ENCODE results near the gene PELI2. TPM values are rescaled to one million over a fixed set of nuclear protein-coding genes. Genes with fewer than 3 reads are reported as not detected.

The PELI2 gene
- total RNA-seq, 1 donor from 2014 or later: 16.2 TPM

GRCh38 chr14:56119201-56119981 lies 1.2 kb downstream of the PELI2 start:
- peaks cover 14% of the 10 kb centered on the region for H3K27me3 Mint-ChIP-seq (ENCODE audit: low read depth)
- H3K4me3 Mint-ChIP-seq: peak overlapping the region; percentile 93
- no peak for DNase-seq (ENCODE audit: low read depth, low spot score)
- no peaks in the 10 kb centered on the region for H3K9me3 Mint-ChIP-seq
- TF ChIP-seq, protein P1, sequence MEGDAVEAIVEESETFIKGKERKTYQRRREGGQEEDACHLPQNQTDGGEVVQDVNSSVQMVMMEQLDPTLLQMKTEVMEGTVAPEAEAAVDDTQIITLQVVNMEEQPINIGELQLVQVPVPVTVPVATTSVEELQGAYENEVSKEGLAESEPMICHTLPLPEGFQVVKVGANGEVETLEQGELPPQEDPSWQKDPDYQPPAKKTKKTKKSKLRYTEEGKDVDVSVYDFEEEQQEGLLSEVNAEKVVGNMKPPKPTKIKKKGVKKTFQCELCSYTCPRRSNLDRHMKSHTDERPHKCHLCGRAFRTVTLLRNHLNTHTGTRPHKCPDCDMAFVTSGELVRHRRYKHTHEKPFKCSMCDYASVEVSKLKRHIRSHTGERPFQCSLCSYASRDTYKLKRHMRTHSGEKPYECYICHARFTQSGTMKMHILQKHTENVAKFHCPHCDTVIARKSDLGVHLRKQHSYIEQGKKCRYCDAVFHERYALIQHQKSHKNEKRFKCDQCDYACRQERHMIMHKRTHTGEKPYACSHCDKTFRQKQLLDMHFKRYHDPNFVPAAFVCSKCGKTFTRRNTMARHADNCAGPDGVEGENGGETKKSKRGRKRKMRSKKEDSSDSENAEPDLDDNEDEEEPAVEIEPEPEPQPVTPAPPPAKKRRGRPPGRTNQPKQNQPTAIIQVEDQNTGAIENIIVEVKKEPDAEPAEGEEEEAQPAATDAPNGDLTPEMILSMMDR (conservative IDR thresholded peaks at IDR 0.05): no peak
- peak overlapping the region; percentile 2 for H3K27ac Mint-ChIP-seq (ENCODE audit: unreplicated experiment)
- H3K4me1 Mint-ChIP-seq: peaks cover 29% of the 10 kb centered on the region
- H3K36me3 Mint-ChIP-seq (ENCODE audit: low read depth): no peaks in the 10 kb centered on the region

- Mint-ChIP-seq H3K4me1 (peaks cover 29% of the 10 kb centered on the region), H3K36me3 (ENCODE audit: low read depth) (no peaks in the 10 kb centered on the region), H3K27ac (ENCODE audit: unreplicated experiment) (no peak overlapping the region), H3K4me3 (peak overlapping the region; percentile 93), H3K9me3 (no peaks in the 10 kb centered on the region), H3K27me3 (ENCODE audit: low read depth) (peaks cover 14% of the 10 kb centered on the region)
- TF ChIP-seq, protein P1 (conservative IDR thresholded peaks at IDR 0.05): peak; percentile 30
- DNase-seq (ENCODE audit: low read depth, low spot score): no peak
Observed at GRCh38 chr14:56120091-56120691, 2.0 kb downstream of the PELI2 start.

DNA sequence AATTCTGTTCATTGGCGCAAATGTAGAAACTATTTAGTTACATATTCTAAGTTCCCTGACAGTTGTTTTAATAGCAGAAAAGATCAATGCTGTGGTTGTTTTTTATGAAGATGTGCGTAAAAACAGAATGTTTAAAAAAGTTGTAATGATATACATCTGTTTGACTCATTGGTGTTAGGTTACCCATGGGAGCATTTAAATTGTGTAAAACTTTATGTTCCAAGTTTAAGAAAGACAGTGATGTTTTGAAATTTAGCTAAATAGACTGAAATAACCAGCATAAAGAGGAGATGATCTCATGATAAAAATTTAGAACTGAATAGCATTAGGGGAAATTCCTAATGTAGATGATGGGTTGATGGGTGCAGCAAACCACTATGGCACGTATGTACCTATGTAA lies 3.6 kb downstream of the PELI2 start:
- Mint-ChIP-seq H3K36me3 (ENCODE audit: low read depth) (no peaks in the 10 kb centered on the region), H3K4me1 (peaks cover 32% of the 10 kb centered on the region), H3K4me3 (peak overlapping the region; percentile 10), H3K9me3 (no peaks in the 10 kb centered on the region), H3K27ac (ENCODE audit: unreplicated experiment) (no peak overlapping the region), H3K27me3 (ENCODE audit: low read depth) (peaks cover 14% of the 10 kb centered on the region)
- TF ChIP-seq, protein P1 (conservative IDR thresholded peaks at IDR 0.05): no peak
- no peak for DNase-seq (ENCODE audit: low read depth, low spot score)

GRCh38 chr14:56122301-56122700 lies 4.1 kb downstream of the PELI2 start:
- H3K4me1 Mint-ChIP-seq: peaks cover 32% of the 10 kb centered on the region
- H3K27ac Mint-ChIP-seq (ENCODE audit: unreplicated experiment): no peak overlapping the region

DNA sequence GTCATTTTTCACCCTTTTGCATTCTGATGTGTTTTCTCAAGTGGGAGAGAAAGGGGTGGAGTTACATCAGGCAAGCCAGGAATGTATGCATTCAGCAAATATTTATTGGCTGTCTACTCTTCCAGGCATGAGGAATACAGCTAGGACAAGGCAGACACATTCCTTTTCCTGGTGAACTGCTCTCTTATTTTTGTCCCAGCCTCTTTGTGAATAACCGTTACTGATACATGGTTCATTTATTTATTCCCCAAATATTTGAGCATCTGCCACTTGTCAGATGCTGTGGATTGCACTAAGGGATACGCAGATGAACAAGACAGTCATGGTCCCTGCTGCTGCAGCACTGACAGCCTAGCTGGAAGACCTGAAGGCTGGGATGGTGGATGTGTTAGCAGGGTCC lies 6.1 kb downstream of the PELI2 start:
- DNase-seq (ENCODE audit: low read depth, low spot score): no peak
- H3K36me3 Mint-ChIP-seq (ENCODE audit: low read depth): no peaks in the 10 kb centered on the region
- peaks cover 39% of the 10 kb centered on the region for H3K4me1 Mint-ChIP-seq
- TF ChIP-seq, protein P1 (conservative IDR thresholded peaks at IDR 0.05): no peak
- peaks cover 20% of the 10 kb centered on the region for H3K27me3 Mint-ChIP-seq (ENCODE audit: low read depth)
- H3K9me3 Mint-ChIP-seq: no peaks in the 10 kb centered on the region
- H3K27ac Mint-ChIP-seq (ENCODE audit: unreplicated experiment): no peak overlapping the region
- H3K4me3 Mint-ChIP-seq: no peak overlapping the region

More at GRCh38 chr14:56122301-56122700, 4.1 kb downstream of the PELI2 start:
- peaks cover 14% of the 10 kb centered on the region for H3K27me3 Mint-ChIP-seq (ENCODE audit: low read depth)
- TF ChIP-seq, protein P1 (conservative IDR thresholded peaks at IDR 0.05): no peak
- no peak overlapping the region for H3K4me3 Mint-ChIP-seq
- H3K9me3 Mint-ChIP-seq: no peaks in the 10 kb centered on the region
- no peaks in the 10 kb centered on the region for H3K36me3 Mint-ChIP-seq (ENCODE audit: low read depth)
- DNase-seq (ENCODE audit: low read depth, low spot score): no peak

Data from neural crest cell (in vitro differentiated cells).